Ovary (tissue), 10 donors: ENCODE measurements around the gene SLC35D3. TPM values are rescaled to one million over a fixed set of nuclear protein-coding genes. Genes with fewer than 3 reads are reported as not detected.
"Not testable (repeated sequence)": the region's sequence is repeated elsewhere in the genome, so short reads cannot be mapped to it uniquely, and the experiment has no call there.

Experiments used
- DNase-seq, 5 donors: peaks; one replicate each; pipeline ENCODE4 v3.0.0-alpha.2; 2019 to 2020
- H3K27ac ChIP-seq, 2 donors: fragments of 200-600 bp; one replicate each; pipeline versions ENCODE4 v1.5.1 to v1.8.0; 2019 to 2022
- H3K27me3 ChIP-seq: fragments of 200-600 bp; one replicate; pipeline ENCODE4 v1.8.0; 2022
- H3K36me3 ChIP-seq: fragments of 200-600 bp; sonication (generic); one replicate; pipeline ENCODE4 v1.5.1; 2019
- H3K4me1 ChIP-seq: one replicate; pipeline ENCODE4 v1.8.1; 2013; ENCODE audit warnings: mild to moderate bottlenecking, moderate library complexity; ENCODE audit not compliant: insufficient read depth
- H3K4me3 ChIP-seq: fragments of 200-600 bp; sonication (generic); one replicate; pipeline ENCODE4 v1.5.1; 2017
- H3K9me3 ChIP-seq, 2 donors: fragments of 200-600 bp in 1 of 2; sonication (generic) in 1 of 2; one replicate each; pipeline versions ENCODE4 v1.5.1 to v1.8.1; 2013 to 2019; ENCODE audit warnings: mild to moderate bottlenecking in 1 of 2, moderate library complexity in 1 of 2
- CTCF ChIP-seq, 3 donors: fragments of 450-650 bp in 2 of 3; fragments of 200-600 bp in 1 of 3; IDR thresholded peaks; one replicate each; pipeline versions ENCODE4 v1.5.1 to v1.8.0; 2016 to 2022; ENCODE audit warnings: antibody characterized with exemption in 3 of 3, mild to moderate bottlenecking in 1 of 3
- EP300 ChIP-seq: sonication (generic); formaldehyde crosslinking; IDR thresholded peaks from one replicate; pipeline ENCODE4 v1.6.1; 2017; ENCODE audit warnings: antibody characterized with exemption
- POLR2A ChIP-seq: fragments of 450-650 bp; IDR thresholded peaks from one replicate; pipeline ENCODE4 v1.6.1; 2017; ENCODE audit warnings: antibody characterized with exemption, mild to moderate bottlenecking, moderate library complexity
- WGBS, 3 donors: extraction: QIAGEN DNeasy Blood & Tissue Kit in 1 of 3; methylation state at CpG; one replicate each; pipeline versions ENCODE4 v1.1.5 to v1.1.7; 2013 to 2017; 5-methylcytosine and 5-hydroxymethylcytosine counted together
- intact Hi-C, 4 donors: fragments of 100-400 bp; cut with DNase I; formaldehyde crosslinking; loops; one replicate each; pipeline versions ENCODE4 v1.11.0 to v1.15.1; 2022 to 2023
- long read RNA-seq, 3 donors: library from polyadenylated mRNA in 2 of 3; unstranded in 2 of 3; transcript quantifications; one replicate each; pipeline ENCODE4 v2.0.0 and lab custom pipeline, GENCODE V29; 2021 to 2026
- polyA plus RNA-seq, 2 donors: library from polyadenylated mRNA; stranded (reverse); fragments of 200-250 nt in 1 of 2; fragments of 350-450 nt in 1 of 2; fragmentation: Illumina TruSeq in 1 of 2; extraction: RNeasy Lipid Tissue Mini Kit (QIAGEN cat#74804) in 1 of 2; gene quantifications; one replicate each; pipeline ENCODE4 v1.2.3, GENCODE V29; 2013 to 2014
- total RNA-seq, 7 donors: library from RNA; depleted of rRNA in 2 of 7; stranded (reverse); fragments of >200 nt in 2 of 7; fragmentation: NEBNext Ultra II Directional in 3 of 7; extraction: Animal tissue kit (Norgen Biotek cat#: 25700) in 3 of 7; gene quantifications; one replicate each; pipeline versions ENCODE4 v1.1.0 to v1.2.4, GENCODE V29; 2016 to 2023
- donor health status: DM: no; HTN: no; CAD: no; lungs with moderate emphysema.
- donor health status: DM: no; HTN: no; CAD: no.
- donor health status: Bipolar disorder and iron deficiency.
- donor health status: DM: yes; HTN: yes; CAD: no.
- donor health status: DM: no; HTN: no; CAD: no.
- donor health status: DM: yes; HTN: yes; CAD: no.

Gene SLC35D3
- total RNA-seq (not detected), polyA plus RNA-seq (under 1 TPM in 1 of 2 donors, not detected in 1; 0.02 TPM)
- long read RNA-seq, donor 1: 0 reads
- long read RNA-seq, donor 2, partial matches to known transcripts: 0 of 1 reads
- long read RNA-seq, donor 2, other reads (novel, unspliced or antisense): 0 of 1 reads
- long read RNA-seq, donor 3: 0 reads

GRCh38 chr6:136921936-136922684 lies at the start of gene SLC35D3:
TSS of gene SLC35D3 (plus strand) at chr6:136922301. CDS start at chr6:136922429, 128 bp downstream.
- intact Hi-C loops: no loop called here
- DNase-seq: peak in 2 of 5 donors; percentile 21 to 33
- no peak within 1 kb of the TSS for H3K27ac ChIP-seq
- H3K36me3 ChIP-seq: no peaks in the 10 kb centered on the region
- 0 to 1% (median 1%) methylated on average over 36 to 86 of the region's 86 CpGs for WGBS, 3 donors
- TF ChIP-seq CTCF (IDR thresholded peaks at IDR 0.05) (no peak), POLR2A (no peak), EP300 (no peak)
- peaks cover 0 to 4% of the 10 kb centered on the region in 2 donors for H3K9me3 ChIP-seq
- no peaks in the 10 kb centered on the region for H3K27me3 ChIP-seq
- H3K4me3 ChIP-seq: peak within 1 kb of the TSS; percentile 42
- peaks cover 5% of the 10 kb centered on the region for H3K4me1 ChIP-seq

- Histone ChIP-seq H3K27ac (no peak overlapping the region), H3K4me1 (no peaks in the 10 kb centered on the region), H3K4me3 (no peak overlapping the region), H3K9me3 (peaks cover 0 to 3% of the 10 kb centered on the region in 2 donors), H3K36me3 (no peaks in the 10 kb centered on the region), H3K27me3 (no peaks in the 10 kb centered on the region)
- TF ChIP-seq CTCF (IDR thresholded peaks at IDR 0.05): no peak
- no peak for TF ChIP-seq EP300
- no peak for TF ChIP-seq POLR2A
- WGBS, 3 donors: 76 to 95% (median 93%) methylated on average over 3 of the region's 3 CpGs
- intact Hi-C loops: no loop called here
- DNase-seq: no peak
These were observed 48.4 kb upstream of the SLC35D3 start for GRCh38 chr6:136873748-136874147.

GRCh38 chr6:136876469-136876868 lies 45.6 kb upstream of the SLC35D3 start:
- H3K27ac ChIP-seq, H3K9me3 ChIP-seq, H3K4me3 ChIP-seq, H3K36me3 ChIP-seq, H3K4me1 ChIP-seq, DNase-seq, H3K27me3 ChIP-seq, intact Hi-C loops: not testable (repeated sequence)
- WGBS, 3 donors: 98 to 99% (median 98%) methylated on average over 4 of the region's 4 CpGs

GRCh38 chr6:136880748-136881460 lies 41.2 kb upstream of the SLC35D3 start:
- no peak overlapping the region for H3K4me3 ChIP-seq
- 79 to 95% (median 95%) methylated on average over 4 of the region's 4 CpGs for WGBS, 3 donors
- DNase-seq: no peak
- TF ChIP-seq EP300: no peak
- no peak for TF ChIP-seq POLR2A
- no peak for TF ChIP-seq CTCF (IDR thresholded peaks at IDR 0.05)
- intact Hi-C loops: no loop called here
- no peaks in the 10 kb centered on the region for H3K27me3 ChIP-seq
- no peaks in the 10 kb centered on the region for H3K4me1 ChIP-seq
- no peak overlapping the region for H3K27ac ChIP-seq
- H3K9me3 ChIP-seq: no peaks in the 10 kb centered on the region
- H3K36me3 ChIP-seq: no peaks in the 10 kb centered on the region
